Skeletal muscle satellite cell (primary cell): ENCODE results near the gene ANGPTL2. TPM values are rescaled to one million over a fixed set of nuclear protein-coding genes. Genes with fewer than 3 reads are reported as not detected.
"Not testable (repeated sequence)": the region's sequence is repeated elsewhere in the genome, so short reads cannot be mapped to it uniquely, and the experiment has no call there.

ENCODE experiments used
- H3K27me3 ChIP-seq: 2 replicates; pipeline ENCODE4 v1.7.0; 2013; ENCODE audit warnings: low read length; ENCODE audit not compliant: control insufficient read depth, insufficient read depth
- H3K36me3 ChIP-seq: 2 replicates; pipeline ENCODE4 v1.7.0; 2013; ENCODE audit warnings: mild to moderate bottlenecking, control low read depth, low read length; ENCODE audit not compliant: insufficient read depth
- H3K4me1 ChIP-seq: 2 replicates; pipeline ENCODE4 v1.7.0; 2013; ENCODE audit warnings: low read length; ENCODE audit not compliant: control insufficient read depth, insufficient read depth
- H3K4me2 ChIP-seq: 2 replicates; pipeline ENCODE4 v1.7.0; 2013; ENCODE audit warnings: mild to moderate bottlenecking, low read length
- H3K4me3 ChIP-seq: 2 replicates; pipeline ENCODE4 v1.7.0; 2013; ENCODE audit warnings: low read length
- H3K9ac ChIP-seq: 2 replicates; pipeline ENCODE4 v1.7.0; 2013; ENCODE audit warnings: mild to moderate bottlenecking, low read depth, low read length, moderate library complexity
- H3K9me3 ChIP-seq: replicated peaks from 2 replicates; pipeline ENCODE4 v1.7.0; 2013; ENCODE audit warnings: mild to moderate bottlenecking, control low read depth, low read length
- total RNA-seq: library from RNA; depleted of rRNA; stranded (reverse); fragments of >200 nt; gene quantifications from 2 replicates; pipeline ENCODE4 v1.2.3, GENCODE V29; 2012; rRNA removed

The ANGPTL2 gene
- total RNA-seq = 2.3 and 2.4 TPM in 2 replicates

- Histone ChIP-seq H3K27me3 (no peaks in the 10 kb centered on the region), H3K4me1 (peaks cover 28% of the 10 kb centered on the region), H3K9ac (peak within 1 kb of the TSS; percentile 75), H3K4me2 (peak within 1 kb of the TSS; percentile 95), H3K9me3 (no peaks in the 10 kb centered on the region), H3K4me3 (peak within 1 kb of the TSS; percentile 75), H3K36me3 (no peaks in the 10 kb centered on the region)
Observed at GRCh38 chr9:127122176-127123063, at the start of gene ANGPTL2. Gene ANGPTL2, minus strand, starts transcription at chr9:127122635. Its CDS starts 13,904 bp downstream, at chr9:127108731.

- not testable (repeated sequence) for H3K27me3 ChIP-seq, H3K9me3 ChIP-seq, H3K4me1 ChIP-seq, H3K36me3 ChIP-seq, H3K9ac ChIP-seq, H3K4me2 ChIP-seq, H3K4me3 ChIP-seq
Observed at GRCh38 chr9:127171348-127171747, 48.9 kb upstream of the ANGPTL2 start.

- Histone ChIP-seq H3K4me2 (no peak overlapping the region), H3K4me1 (peaks cover 10% of the 10 kb centered on the region), H3K27me3 (peaks cover 5% of the 10 kb centered on the region), H3K36me3 (no peaks in the 10 kb centered on the region), H3K9me3 (no peaks in the 10 kb centered on the region), H3K4me3 (no peak overlapping the region), H3K9ac (no peak overlapping the region)
Observed at GRCh38 chr9:127170652-127171051, 48.2 kb upstream of the ANGPTL2 start.

- Histone ChIP-seq H3K4me2 (no peak overlapping the region), H3K4me3 (no peak overlapping the region), H3K9me3 (no peaks in the 10 kb centered on the region), H3K27me3 (peaks cover 5% of the 10 kb centered on the region), H3K9ac (no peak overlapping the region), H3K36me3 (no peaks in the 10 kb centered on the region), H3K4me1 (peaks cover 10% of the 10 kb centered on the region)
Observed at GRCh38 chr9:127170103-127170502, 47.7 kb upstream of the ANGPTL2 start.

GRCh38 chr9:127169575-127169883 lies 47.1 kb upstream of the ANGPTL2 start:
- no peak overlapping the region for H3K9ac ChIP-seq
- no peaks in the 10 kb centered on the region for H3K36me3 ChIP-seq
- no peaks in the 10 kb centered on the region for H3K9me3 ChIP-seq
- no peak overlapping the region for H3K4me3 ChIP-seq
- H3K4me2 ChIP-seq = no peak overlapping the region
- peaks cover 10% of the 10 kb centered on the region for H3K4me1 ChIP-seq
- H3K27me3 ChIP-seq = peaks cover 5% of the 10 kb centered on the region

- Histone ChIP-seq H3K4me1 (peaks cover 10% of the 10 kb centered on the region), H3K9me3 (no peaks in the 10 kb centered on the region), H3K4me3 (no peak overlapping the region), H3K4me2 (no peak overlapping the region), H3K36me3 (no peaks in the 10 kb centered on the region), H3K27me3 (peaks cover 5% of the 10 kb centered on the region), H3K9ac (no peak overlapping the region)
Observed at GRCh38 chr9:127168756-127169574, 46.5 kb upstream of the ANGPTL2 start.

- peaks cover under 1% of the 10 kb centered on the region for H3K27me3 ChIP-seq
- H3K4me1 ChIP-seq = peaks cover 20% of the 10 kb centered on the region
- H3K4me3 ChIP-seq = no peak overlapping the region
- no peak overlapping the region for H3K4me2 ChIP-seq
- no peak overlapping the region for H3K9ac ChIP-seq
- no peaks in the 10 kb centered on the region for H3K9me3 ChIP-seq
- H3K36me3 ChIP-seq = no peaks in the 10 kb centered on the region
Observed at GRCh38 chr9:127167560-127168326, 45.3 kb upstream of the ANGPTL2 start.

GRCh38 chr9:127166651-127167524 lies 44.5 kb upstream of the ANGPTL2 start:
- H3K36me3 ChIP-seq = no peaks in the 10 kb centered on the region
- peaks cover 21% of the 10 kb centered on the region for H3K4me1 ChIP-seq
- no peaks in the 10 kb centered on the region for H3K27me3 ChIP-seq
- H3K9me3 ChIP-seq = no peaks in the 10 kb centered on the region
- no peak overlapping the region for H3K4me2 ChIP-seq
- no peak overlapping the region for H3K4me3 ChIP-seq
- no peak overlapping the region for H3K9ac ChIP-seq

GRCh38 chr9:127166111-127166510 lies 43.7 kb upstream of the ANGPTL2 start:
- Histone ChIP-seq H3K27me3 (no peaks in the 10 kb centered on the region), H3K4me2 (no peak overlapping the region), H3K4me3 (no peak overlapping the region), H3K36me3 (no peaks in the 10 kb centered on the region), H3K9ac (no peak overlapping the region), H3K9me3 (no peaks in the 10 kb centered on the region), H3K4me1 (peaks cover 21% of the 10 kb centered on the region)

GRCh38 chr9:127165116-127165515 lies 42.7 kb upstream of the ANGPTL2 start:
- Histone ChIP-seq H3K27me3 (no peaks in the 10 kb centered on the region), H3K4me3 (no peak overlapping the region), H3K4me2 (no peak overlapping the region), H3K4me1 (peaks cover 21% of the 10 kb centered on the region), H3K9ac (no peak overlapping the region), H3K36me3 (no peaks in the 10 kb centered on the region), H3K9me3 (no peaks in the 10 kb centered on the region)
